SK-N-SH (cell line): Measurements from ENCODE around the gene MRNIP. TPM values are rescaled to one million over a fixed set of nuclear protein-coding genes. Genes with fewer than 3 reads are reported as not detected.

Experiments used
- CTCF ChIA-PET: fragments of 300-600, 350-600 bp; formaldehyde crosslinking; extraction: SDS; loops from one replicate; lab custom pipeline; 2021; lab: Yijun Ruan, JAX
- POLR2A ChIA-PET: fragments of 350-600 bp; sonication (Branson Sonifier 250); formaldehyde crosslinking; extraction: SDS; loops from one replicate; lab custom pipeline; 2020; ENCODE audit warnings: antibody characterized with exemption, inconsistent platforms; lab: Yijun Ruan, JAX
- DNase-seq: peaks from one replicate; pipeline ENCODE4 v3.0.0; 2012
- H2AFZ ChIP-seq: fragments of 200-600 bp; sonication (generic); 2 replicates; pipeline ENCODE4 v1.8.1; 2016; ENCODE audit warnings: antibody characterized with exemption, mild to moderate bottlenecking, low read depth
- H3F3A ChIP-seq: fragments of 200-600 bp; sonication (generic); replicated peaks from 2 replicates; pipeline ENCODE3; 2016; ENCODE audit warnings: antibody characterized with exemption, mild to moderate bottlenecking; ENCODE audit not compliant: insufficient read depth
- H3K27ac ChIP-seq, 2 experiments: fragments of 200-500 bp in 1 of 2; fragments of 200-600 bp in 1 of 2; sonication (Bioruptor generic) in 1 of 2; sonication (generic), shearing (Covaris generic) in 1 of 2; 2 replicates each; pipeline versions ENCODE4 v1.5.1 to v1.6.1; 2014 to 2016; ENCODE audit warnings: low read depth in 2 of 2, inconsistent platforms in 1 of 2, low read length in 1 of 2, mild to moderate bottlenecking in 1 of 2, mixed read lengths in 1 of 2
- H3K27me3 ChIP-seq: fragments of 200-600 bp; sonication (generic), shearing (Covaris generic); 2 replicates; pipeline ENCODE4 v1.6.1; 2016; ENCODE audit warnings: mixed run types; ENCODE audit not compliant: insufficient read depth
- H3K36me3 ChIP-seq, 2 experiments: fragments of 200-500 bp in 1 of 2; fragments of 200-600 bp in 1 of 2; sonication (Bioruptor generic) in 1 of 2; sonication (generic) in 1 of 2; replicated peaks in 1 of 2; 2 replicates each; pipeline versions ENCODE3 to v1.5.1; 2014 to 2016; ENCODE audit warnings: low read length in 1 of 2, mild to moderate bottlenecking in 1 of 2; ENCODE audit not compliant: insufficient read depth in 2 of 2, control insufficient read depth in 1 of 2
- H3K4me1 ChIP-seq, 2 experiments: fragments of 200-500 bp in 1 of 2; fragments of 200-600 bp in 1 of 2; sonication (Bioruptor generic) in 1 of 2; sonication (generic), shearing (Covaris generic) in 1 of 2; 2 replicates each; pipeline versions ENCODE4 v1.5.1 to v1.6.1; 2014 to 2016; ENCODE audit warnings: low read depth in 1 of 2, low read length in 1 of 2, mixed run types in 1 of 2; ENCODE audit not compliant: insufficient read depth in 2 of 2, control insufficient read depth in 1 of 2
- H3K4me2 ChIP-seq: fragments of 200-600 bp; sonication (generic), shearing (Covaris generic); 2 replicates; pipeline ENCODE4 v1.6.1; 2017; ENCODE audit warnings: mixed run types
- H3K4me3 ChIP-seq, 2 experiments: fragments of 200-500 bp in 1 of 2; fragments of 200-600 bp in 1 of 2; sonication (Bioruptor generic) in 1 of 2; sonication (generic), shearing (Covaris generic) in 1 of 2; 2 replicates each; pipeline versions ENCODE4 v1.5.1 to v1.8.1; 2014 to 2016; ENCODE audit warnings: low read depth in 2 of 2, inconsistent platforms in 1 of 2, low read length in 1 of 2, mild to moderate bottlenecking in 1 of 2, mixed read lengths in 1 of 2, moderate library complexity in 1 of 2
- H3K79me2 ChIP-seq: fragments of 200-600 bp; sonication (generic); 2 replicates; pipeline ENCODE4 v1.8.1; 2017; ENCODE audit warnings: mild to moderate bottlenecking; ENCODE audit not compliant: insufficient read depth
- H3K9ac ChIP-seq: fragments of 200-600 bp; sonication (generic); 2 replicates; pipeline ENCODE4 v1.6.1; 2017; ENCODE audit warnings: mixed run types
- H3K9me2 ChIP-seq: fragments of 200-600 bp; sonication (generic); 2 replicates; pipeline ENCODE4 v1.6.1; 2017; ENCODE audit warnings: mixed run types
- H3K9me3 ChIP-seq: fragments of 200-600 bp; sonication (generic); 2 replicates; pipeline ENCODE4 v1.6.1; 2017; ENCODE audit warnings: mixed run types, mild to moderate bottlenecking, moderate library complexity
- H4K20me1 ChIP-seq: fragments of 200-600 bp; sonication (generic); 2 replicates; pipeline ENCODE4 v1.6.1; 2017; ENCODE audit warnings: mild to moderate bottlenecking, mixed run types; ENCODE audit not compliant: insufficient read depth
- CHD2 ChIP-seq: fragments of 150-350 bp; IDR thresholded peaks from 2 replicates; pipeline ENCODE4 v1.6.1; 2018; ENCODE audit warnings: low read length; ENCODE audit not compliant: partially characterized antibody
- EZH2phosphoT487 ChIP-seq: fragments of 200-600 bp; sonication (generic); IDR thresholded peaks from 2 replicates; pipeline ENCODE4 v1.6.1; 2017; ENCODE audit warnings: low read depth, mixed run types, mild to moderate bottlenecking, antibody characterized with exemption, moderate library complexity, borderline replicate concordance
- FOXJ3 ChIP-seq: sonication (generic); formaldehyde crosslinking; IDR thresholded peaks from 2 replicates; pipeline ENCODE4 v1.5.1; 2020; ENCODE audit warnings: mild to moderate bottlenecking, missing genetic modification reagents
- GABPA ChIP-seq: IDR thresholded peaks from 2 replicates; pipeline ENCODE4 v1.4.0; 2012; ENCODE audit warnings: low read depth, mild to moderate bottlenecking
- GATA2 ChIP-seq: sonication (generic); formaldehyde crosslinking; IDR thresholded peaks from 2 replicates; pipeline ENCODE4 v1.5.0; 2020; ENCODE audit warnings: mild to moderate bottlenecking, missing genetic modification reagents
- MEF2A ChIP-seq: IDR thresholded peaks from 2 replicates; pipeline ENCODE4 v1.4.0; 2012; ENCODE audit warnings: low read depth, borderline replicate concordance
- RAD21 ChIP-seq: IDR thresholded peaks from 2 replicates; pipeline ENCODE4 v1.6.1; 2012; ENCODE audit warnings: mild to moderate bottlenecking, low read length
- RCOR1 ChIP-seq: fragments of 150-350 bp; IDR thresholded peaks from 2 replicates; pipeline ENCODE4 v1.6.1; 2017; ENCODE audit warnings: antibody characterized with exemption, low read length
- RXRA ChIP-seq: IDR thresholded peaks from 2 replicates; pipeline ENCODE4 v1.4.0; 2012; ENCODE audit warnings: low read depth, mild to moderate bottlenecking, borderline replicate concordance
- SMC3 ChIP-seq: IDR thresholded peaks from 2 replicates; pipeline ENCODE4 v1.6.1; 2012; ENCODE audit warnings: low read depth, low read length, improper control_type of control experiment
- TAF1 ChIP-seq: IDR thresholded peaks from 2 replicates; pipeline ENCODE4 v1.6.1; 2012; ENCODE audit warnings: low read depth, mild to moderate bottlenecking, low read length, moderate library complexity, borderline replicate concordance
- TEAD4 ChIP-seq: IDR thresholded peaks from 2 replicates; pipeline ENCODE4 v1.4.0; 2012; ENCODE audit warnings: mild to moderate bottlenecking, borderline replicate concordance; ENCODE audit not compliant: insufficient read depth
- WGBS: methylation state at CpG from one replicate; pipeline ENCODE4 v1.1.6; 2017; ENCODE audit warnings: low lambda C conversion rate; 5-methylcytosine and 5-hydroxymethylcytosine counted together
- polyA plus RNA-seq, 3 experiments: library from polyadenylated mRNA; depleted of rRNA; stranded (reverse); fragments of >200 nt; gene quantifications; 2 replicates each; pipeline ENCODE4 v1.2.3, GENCODE V29; 2012
- TF ChIP-seq, protein P1 (sequence below): fragments of 150-350 bp; IDR thresholded peaks from 2 replicates; pipeline ENCODE4 v1.6.1; 2017; ENCODE audit warnings: antibody characterized with exemption, low read length, low read depth, borderline replicate concordance
- TF ChIP-seq, protein P2 (sequence below): IDR thresholded peaks from 2 replicates; pipeline ENCODE4 v1.4.0; 2012; ENCODE audit warnings: low read depth, borderline replicate concordance
- TF ChIP-seq, protein P3 (sequence below): fragments of 150-350 bp; IDR thresholded peaks from 2 replicates; pipeline ENCODE4 v1.6.1; 2016; ENCODE audit warnings: mild to moderate bottlenecking, low read depth, low read length
- TF ChIP-seq, protein P4 (sequence below): IDR thresholded peaks from 2 replicates; pipeline ENCODE4 v1.4.0; 2012; ENCODE audit warnings: low read depth
- TF ChIP-seq, protein P5 (sequence below): IDR thresholded peaks from 2 replicates; pipeline ENCODE4 v1.4.0; 2012; ENCODE audit warnings: low read depth, borderline replicate concordance
- TF ChIP-seq, protein P6 (sequence below): IDR thresholded peaks from 2 replicates; pipeline ENCODE4; 2012

MRNIP gene
- polyA plus RNA-seq, 1 of the 3 experiments (the other 2 are of a cell fraction) = 32.8 TPM

DNA sequence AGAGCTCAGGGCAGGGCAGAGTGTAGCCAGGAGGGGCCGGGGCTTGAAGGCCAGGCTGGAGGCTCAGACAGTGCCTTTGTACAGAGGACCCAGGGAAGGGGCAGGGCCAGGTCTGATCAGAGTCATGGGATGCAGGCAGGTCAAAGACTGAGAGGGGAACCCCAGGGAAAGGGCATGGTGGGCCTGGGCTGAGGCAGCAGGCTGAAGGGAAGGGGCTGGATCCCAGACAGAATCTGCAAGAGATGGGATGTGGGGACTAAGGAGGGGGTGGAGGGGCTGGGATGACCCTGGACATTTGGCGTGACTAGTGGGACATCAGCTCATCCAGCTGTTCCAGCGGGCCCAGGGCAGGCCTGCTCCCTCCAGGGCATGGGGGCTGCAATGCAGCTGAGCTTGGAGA is 15.5 kb upstream of the MRNIP start:
- peak; percentile 32 for DNase-seq
- H3K4me2 ChIP-seq = no peak overlapping the region
- no peak overlapping the region for H3K9ac ChIP-seq
- H3K79me2 ChIP-seq = no peaks in the 10 kb centered on the region
- H3K9me2 ChIP-seq = no peaks in the 10 kb centered on the region
- ChIA-PET CTCF (no interaction called here), POLR2A (no interaction called here)
- H2AFZ ChIP-seq = no peak overlapping the region
- WGBS = 96% methylated on average over 3 of the region's 3 CpGs
- H3K4me1 ChIP-seq = no peaks in the 10 kb centered on the region
- no peak overlapping the region for H3K27ac ChIP-seq
- TF ChIP-seq, protein P1, sequence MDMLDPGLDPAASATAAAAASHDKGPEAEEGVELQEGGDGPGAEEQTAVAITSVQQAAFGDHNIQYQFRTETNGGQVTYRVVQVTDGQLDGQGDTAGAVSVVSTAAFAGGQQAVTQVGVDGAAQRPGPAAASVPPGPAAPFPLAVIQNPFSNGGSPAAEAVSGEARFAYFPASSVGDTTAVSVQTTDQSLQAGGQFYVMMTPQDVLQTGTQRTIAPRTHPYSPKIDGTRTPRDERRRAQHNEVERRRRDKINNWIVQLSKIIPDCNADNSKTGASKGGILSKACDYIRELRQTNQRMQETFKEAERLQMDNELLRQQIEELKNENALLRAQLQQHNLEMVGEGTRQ = no peak
- TF ChIP-seq RAD21 (no peak), FOXJ3 (CRISPR knock-in tag) (no peak), TEAD4 (no peak), GATA2 (CRISPR knock-in tag) (no peak)
- TF ChIP-seq, protein P2, sequence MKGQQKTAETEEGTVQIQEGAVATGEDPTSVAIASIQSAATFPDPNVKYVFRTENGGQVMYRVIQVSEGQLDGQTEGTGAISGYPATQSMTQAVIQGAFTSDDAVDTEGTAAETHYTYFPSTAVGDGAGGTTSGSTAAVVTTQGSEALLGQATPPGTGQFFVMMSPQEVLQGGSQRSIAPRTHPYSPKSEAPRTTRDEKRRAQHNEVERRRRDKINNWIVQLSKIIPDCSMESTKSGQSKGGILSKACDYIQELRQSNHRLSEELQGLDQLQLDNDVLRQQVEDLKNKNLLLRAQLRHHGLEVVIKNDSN = no peak
- no peaks in the 10 kb centered on the region for H3K27me3 ChIP-seq
- no peaks in the 10 kb centered on the region for H4K20me1 ChIP-seq
- H3K36me3 ChIP-seq = peaks cover 19 to 79% of the 10 kb centered on the region in 2 experiments
- H3K9me3 ChIP-seq = no peaks in the 10 kb centered on the region
- H3K4me3 ChIP-seq = no peak overlapping the region
- no peaks in the 10 kb centered on the region for H3F3A ChIP-seq

DNA sequence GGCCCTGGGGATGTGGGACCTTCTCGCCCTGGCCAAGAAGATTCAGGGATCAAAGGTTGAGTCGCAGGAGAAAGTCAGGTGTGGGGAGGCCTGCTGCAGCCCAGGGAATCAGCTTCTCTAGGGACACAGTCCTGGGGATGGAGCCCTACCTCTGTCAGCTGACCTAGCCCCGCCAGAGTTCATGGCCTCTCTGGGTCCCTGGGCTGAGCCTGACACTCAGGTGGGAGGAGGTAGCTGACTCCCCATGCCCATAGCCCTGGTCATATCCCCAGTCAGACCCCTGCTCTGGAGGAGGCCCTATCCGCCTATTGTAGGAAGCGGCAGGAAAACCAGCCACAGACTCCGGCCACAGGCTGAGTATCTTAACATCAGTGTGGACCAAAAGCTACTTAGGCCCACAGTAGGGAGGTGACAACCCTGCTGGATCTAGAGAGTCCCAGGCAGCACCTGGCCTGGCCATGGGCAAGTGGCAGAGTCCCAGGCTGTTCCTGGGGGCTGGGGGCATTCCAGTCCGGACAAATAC is 15.0 kb upstream of the MRNIP start:
- H3K27me3 ChIP-seq = no peaks in the 10 kb centered on the region
- no peaks in the 10 kb centered on the region for H3K79me2 ChIP-seq
- POLR2A ChIA-PET = no interaction called here
- no peak overlapping the region for H3K4me3 ChIP-seq
- H3F3A ChIP-seq = no peaks in the 10 kb centered on the region
- no peaks in the 10 kb centered on the region for H3K9me2 ChIP-seq
- H3K4me2 ChIP-seq = no peak overlapping the region
- no peak overlapping the region for H3K27ac ChIP-seq
- H3K9me3 ChIP-seq = no peaks in the 10 kb centered on the region
- WGBS = 100% methylated on average over 1 of the region's 7 CpGs
- H3K9ac ChIP-seq = no peak overlapping the region
- no peak overlapping the region for H2AFZ ChIP-seq
- H4K20me1 ChIP-seq = no peaks in the 10 kb centered on the region
- no peaks in the 10 kb centered on the region for H3K4me1 ChIP-seq
- DNase-seq = peak; percentile 24
- peaks cover 19 to 79% of the 10 kb centered on the region in 2 experiments for H3K36me3 ChIP-seq
- CTCF ChIA-PET = no interaction called here
- TF ChIP-seq, protein P2 = no peak
- TF ChIP-seq RCOR1 = no peak
- TF ChIP-seq, protein P3, sequence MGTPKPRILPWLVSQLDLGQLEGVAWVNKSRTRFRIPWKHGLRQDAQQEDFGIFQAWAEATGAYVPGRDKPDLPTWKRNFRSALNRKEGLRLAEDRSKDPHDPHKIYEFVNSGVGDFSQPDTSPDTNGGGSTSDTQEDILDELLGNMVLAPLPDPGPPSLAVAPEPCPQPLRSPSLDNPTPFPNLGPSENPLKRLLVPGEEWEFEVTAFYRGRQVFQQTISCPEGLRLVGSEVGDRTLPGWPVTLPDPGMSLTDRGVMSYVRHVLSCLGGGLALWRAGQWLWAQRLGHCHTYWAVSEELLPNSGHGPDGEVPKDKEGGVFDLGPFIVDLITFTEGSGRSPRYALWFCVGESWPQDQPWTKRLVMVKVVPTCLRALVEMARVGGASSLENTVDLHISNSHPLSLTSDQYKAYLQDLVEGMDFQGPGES = no peak
- no peak for TF ChIP-seq RXRA
- TF ChIP-seq, protein P4, sequence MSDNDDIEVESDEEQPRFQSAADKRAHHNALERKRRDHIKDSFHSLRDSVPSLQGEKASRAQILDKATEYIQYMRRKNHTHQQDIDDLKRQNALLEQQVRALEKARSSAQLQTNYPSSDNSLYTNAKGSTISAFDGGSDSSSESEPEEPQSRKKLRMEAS = no peak
- TF ChIP-seq, protein P5, sequence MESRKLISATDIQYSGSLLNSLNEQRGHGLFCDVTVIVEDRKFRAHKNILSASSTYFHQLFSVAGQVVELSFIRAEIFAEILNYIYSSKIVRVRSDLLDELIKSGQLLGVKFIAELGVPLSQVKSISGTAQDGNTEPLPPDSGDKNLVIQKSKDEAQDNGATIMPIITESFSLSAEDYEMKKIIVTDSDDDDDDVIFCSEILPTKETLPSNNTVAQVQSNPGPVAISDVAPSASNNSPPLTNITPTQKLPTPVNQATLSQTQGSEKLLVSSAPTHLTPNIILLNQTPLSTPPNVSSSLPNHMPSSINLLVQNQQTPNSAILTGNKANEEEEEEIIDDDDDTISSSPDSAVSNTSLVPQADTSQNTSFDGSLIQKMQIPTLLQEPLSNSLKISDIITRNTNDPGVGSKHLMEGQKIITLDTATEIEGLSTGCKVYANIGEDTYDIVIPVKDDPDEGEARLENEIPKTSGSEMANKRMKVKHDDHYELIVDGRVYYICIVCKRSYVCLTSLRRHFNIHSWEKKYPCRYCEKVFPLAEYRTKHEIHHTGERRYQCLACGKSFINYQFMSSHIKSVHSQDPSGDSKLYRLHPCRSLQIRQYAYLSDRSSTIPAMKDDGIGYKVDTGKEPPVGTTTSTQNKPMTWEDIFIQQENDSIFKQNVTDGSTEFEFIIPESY = no peak
- TF ChIP-seq TAF1 = no peak
- TF ChIP-seq SMC3 = no peak
- TF ChIP-seq, protein P1 = no peak
- TF ChIP-seq GABPA = no peak
- no peak for TF ChIP-seq EZH2phosphoT487
- TF ChIP-seq FOXJ3 (CRISPR knock-in tag) = no peak
- TF ChIP-seq CHD2 = no peak
- no peak for TF ChIP-seq MEF2A
- TF ChIP-seq, protein P6, sequence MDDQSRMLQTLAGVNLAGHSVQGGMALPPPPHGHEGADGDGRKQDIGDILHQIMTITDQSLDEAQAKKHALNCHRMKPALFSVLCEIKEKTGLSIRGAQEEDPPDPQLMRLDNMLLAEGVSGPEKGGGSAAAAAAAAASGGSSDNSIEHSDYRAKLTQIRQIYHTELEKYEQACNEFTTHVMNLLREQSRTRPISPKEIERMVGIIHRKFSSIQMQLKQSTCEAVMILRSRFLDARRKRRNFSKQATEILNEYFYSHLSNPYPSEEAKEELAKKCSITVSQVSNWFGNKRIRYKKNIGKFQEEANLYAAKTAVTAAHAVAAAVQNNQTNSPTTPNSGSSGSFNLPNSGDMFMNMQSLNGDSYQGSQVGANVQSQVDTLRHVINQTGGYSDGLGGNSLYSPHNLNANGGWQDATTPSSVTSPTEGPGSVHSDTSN = no peak
